HEK293T (cell line): ENCODE data around the gene ZBTB43.

Experiments used
- CTCF ChIA-PET: fragments of 350-600 bp; formaldehyde crosslinking; extraction: SDS; loops from one replicate; lab custom pipeline; 2021; ENCODE audit warnings: antibody characterized with exemption, inconsistent platforms; lab: Yijun Ruan, JAX
- POLR2A ChIA-PET: fragments of 350-600 bp; formaldehyde crosslinking; extraction: SDS; loops from one replicate; lab custom pipeline; 2020; ENCODE audit warnings: antibody characterized with exemption, inconsistent platforms; lab: Yijun Ruan, JAX
- DNase-seq: peaks from one replicate; pipeline ENCODE4 v3.0.0; 2012; ENCODE audit warnings: mixed read lengths; ENCODE audit errors: extremely low spot score
- ARNT ChIP-seq: fragments of 450-650 bp; IDR thresholded peaks from 2 replicates; pipeline ENCODE4 v1.6.1; 2017; ENCODE audit warnings: mild to moderate bottlenecking
- BHLHE40 ChIP-seq: fragments of 450-650 bp; IDR thresholded peaks from 2 replicates; pipeline ENCODE4 v1.6.1; 2016; ENCODE audit warnings: mild to moderate bottlenecking, moderate library complexity, borderline replicate concordance
- CTBP1 ChIP-seq: fragments of 450-650 bp; IDR thresholded peaks from 2 replicates; pipeline ENCODE4 v1.6.1; 2016; ENCODE audit warnings: borderline replicate concordance
- ELF4 ChIP-seq: fragments of 450-650 bp; IDR thresholded peaks from 2 replicates; pipeline ENCODE4 v1.6.1; 2017; ENCODE audit warnings: antibody characterized with exemption
- FOXA1 ChIP-seq: fragments of 450-650 bp; IDR thresholded peaks from 2 replicates; pipeline ENCODE4 v1.6.1; 2016; ENCODE audit warnings: mild to moderate bottlenecking
- FOXK2 ChIP-seq: fragments of 450-650 bp; IDR thresholded peaks from 2 replicates; pipeline ENCODE4 v1.6.1; 2016; ENCODE audit warnings: mild to moderate bottlenecking
- FOXM1 ChIP-seq: fragments of 450-650 bp; IDR thresholded peaks from 2 replicates; pipeline ENCODE4 v1.6.1; 2017; ENCODE audit warnings: mild to moderate bottlenecking, borderline replicate concordance
- HDGF ChIP-seq: fragments of 450-650 bp; IDR thresholded peaks from 2 replicates; pipeline ENCODE4 v1.6.1; 2017; ENCODE audit warnings: antibody characterized with exemption, borderline replicate concordance
- L3MBTL2 ChIP-seq: fragments of 450-650 bp; conservative IDR thresholded peaks from 2 replicates; pipeline ENCODE4 v1.6.1; 2016; ENCODE audit warnings: mild to moderate bottlenecking
- LEF1 ChIP-seq: fragments of 450-650 bp; IDR thresholded peaks from 2 replicates; pipeline ENCODE4 v1.6.1; 2017; ENCODE audit warnings: mild to moderate bottlenecking, borderline replicate concordance
- NFRKB ChIP-seq: fragments of 450-650 bp; IDR thresholded peaks from 2 replicates; pipeline ENCODE4 v1.6.1; 2016; ENCODE audit warnings: mild to moderate bottlenecking, moderate library complexity
- PKNOX1 ChIP-seq: fragments of 450-650 bp; IDR thresholded peaks from 2 replicates; pipeline ENCODE4 v1.6.1; 2016
- SP1 ChIP-seq: fragments of 450-650 bp; IDR thresholded peaks from 2 replicates; pipeline ENCODE4 v1.6.1; 2017
- SUZ12 ChIP-seq: fragments of 450-650 bp; IDR thresholded peaks from 2 replicates; pipeline ENCODE4 v1.6.1; 2016; ENCODE audit warnings: mild to moderate bottlenecking
- TARDBP ChIP-seq: fragments of 450-650 bp; IDR thresholded peaks from 2 replicates; pipeline ENCODE4 v1.6.1; 2016
- ZNF384 ChIP-seq: fragments of 450-650 bp; IDR thresholded peaks from 2 replicates; pipeline ENCODE4 v1.6.1; 2016

Gene ZBTB43

DNA sequence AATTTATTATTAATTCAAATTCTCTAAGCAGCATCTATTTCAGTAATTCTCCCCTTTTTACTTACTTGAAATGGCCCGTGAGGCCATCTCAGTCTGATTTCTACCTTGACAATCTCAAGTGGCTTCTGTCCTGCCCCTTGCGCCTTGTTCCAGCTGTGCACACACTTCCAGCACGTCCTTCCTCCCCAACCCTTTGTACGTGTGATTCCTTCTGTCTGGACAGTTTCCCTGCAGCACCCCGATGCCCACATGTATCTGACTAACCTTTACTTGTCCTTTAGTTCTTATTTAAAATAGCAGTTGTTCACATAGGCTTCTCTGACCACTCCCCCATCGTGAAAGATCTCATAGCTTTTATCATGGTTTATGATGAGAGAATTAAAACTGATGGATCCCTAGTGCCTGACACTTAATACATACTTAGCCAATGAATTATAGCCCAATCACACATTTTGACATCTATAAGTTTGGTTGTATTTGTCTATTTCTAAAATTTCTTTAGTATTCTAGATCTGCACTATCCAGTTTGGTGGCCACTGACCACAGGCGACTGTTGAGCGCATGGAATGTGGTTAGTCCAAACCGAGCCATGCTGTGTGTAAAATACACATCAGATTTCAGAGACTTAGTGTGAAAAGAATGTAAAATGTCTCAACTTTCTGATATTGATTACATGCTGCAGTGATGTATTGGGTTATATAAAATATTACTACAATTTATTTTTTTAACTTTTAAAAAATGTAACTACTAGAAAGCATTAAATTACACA lies 69.9 kb downstream of the ZBTB43 start:
- no peak for TF ChIP-seq ZNF384
- no peak for TF ChIP-seq FOXM1
- no peak for TF ChIP-seq ELF4
- TF ChIP-seq FOXA1: no peak
- TF ChIP-seq BHLHE40: no peak
- ChIA-PET CTCF (no interaction called here), POLR2A (no interaction called here)
- DNase-seq: no peak

DNA sequence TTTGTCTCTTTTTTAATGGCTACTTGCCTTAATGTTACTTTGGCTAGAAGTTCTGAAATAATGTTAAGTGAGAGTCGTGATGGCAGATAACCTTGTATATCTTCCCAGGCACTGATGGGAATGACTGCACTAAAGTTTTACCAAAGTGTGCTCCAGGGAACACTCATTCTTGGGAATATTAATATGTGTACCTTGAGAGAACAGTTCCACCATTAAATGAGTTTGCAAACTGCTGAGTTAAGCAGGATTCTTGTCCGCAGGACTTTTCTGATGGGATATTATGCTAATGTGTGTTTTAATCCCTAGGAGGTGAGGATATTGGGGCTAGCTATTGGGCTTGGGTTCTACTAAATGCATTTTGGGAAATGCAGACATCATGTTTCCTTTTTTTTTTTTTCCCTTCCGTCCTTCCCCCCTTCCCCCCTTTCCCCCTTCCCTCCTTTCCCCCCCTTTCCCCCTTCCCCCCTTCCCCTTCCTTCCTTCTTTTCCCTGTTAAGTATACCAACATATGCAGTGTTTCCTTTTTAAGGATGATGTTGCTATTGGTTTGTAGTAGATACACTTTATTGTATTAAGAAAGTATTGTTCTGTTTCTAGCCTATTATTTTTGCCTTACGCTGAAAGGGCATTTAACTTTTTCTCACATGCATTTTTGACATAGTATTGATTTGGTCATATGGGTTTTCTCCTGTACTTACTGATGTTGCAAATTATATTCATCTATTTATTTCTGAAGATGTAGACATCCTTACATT lies 71.1 kb downstream of the ZBTB43 start:
- no peak for DNase-seq
- ChIA-PET POLR2A (no interaction called here), CTCF (interaction anchor here (0.6 kb wide), 1 partner anchor 1022 kb away, joined by 3 read pairs; no protein-coding TSS in a partner anchor)
- no peak for TF ChIP-seq FOXK2
- TF ChIP-seq FOXM1: no peak
- TF ChIP-seq BHLHE40: no peak
- no peak for TF ChIP-seq FOXA1
- no peak for TF ChIP-seq TARDBP

GRCh38 chr9:126876531-126876930 lies 71.7 kb downstream of the ZBTB43 start:
- POLR2A ChIA-PET: no interaction called here
- no peak for TF ChIP-seq ZNF384
- TF ChIP-seq FOXA1: no peak
- no peak for TF ChIP-seq LEF1
- TF ChIP-seq ARNT: no peak
- TF ChIP-seq HDGF: no peak
- TF ChIP-seq SP1: no peak
- no peak for TF ChIP-seq FOXM1
- TF ChIP-seq L3MBTL2: no peak
- no peak for TF ChIP-seq ELF4
- CTCF ChIA-PET: interaction anchor here (0.6 kb wide), 2 partner anchors 461 to 1022 kb away, joined by 3 to 4 read pairs; no protein-coding TSS in a partner anchor
- no peak for DNase-seq

GRCh38 chr9:126877418-126877817 lies 72.6 kb downstream of the ZBTB43 start:
- CTCF ChIA-PET: no interaction called here
- no peak for TF ChIP-seq SUZ12
- TF ChIP-seq ZNF384: no peak
- TF ChIP-seq SP1: no peak
- no peak for TF ChIP-seq ELF4
- TF ChIP-seq BHLHE40: no peak
- no peak for TF ChIP-seq ARNT
- TF ChIP-seq TARDBP: no peak
- no peak for TF ChIP-seq PKNOX1
- no peak for TF ChIP-seq NFRKB
- no peak for TF ChIP-seq FOXK2
- TF ChIP-seq CTBP1: no peak
- TF ChIP-seq HDGF: no peak
- TF ChIP-seq LEF1: no peak
- no peak for TF ChIP-seq FOXM1
- no peak for TF ChIP-seq FOXA1
- no peak for TF ChIP-seq L3MBTL2
- POLR2A ChIA-PET: no interaction called here

GRCh38 chr9:126879288-126879687 lies 74.4 kb downstream of the ZBTB43 start:
- DNase-seq: no peak
- ChIA-PET CTCF (no interaction called here), POLR2A (no interaction called here)
- TF ChIP-seq ARNT (no peak), SP1 (no peak), HDGF (no peak), FOXK2 (no peak), SUZ12 (no peak), NFRKB (no peak), PKNOX1 (no peak), L3MBTL2 (no peak), ZNF384 (no peak), CTBP1 (no peak), TARDBP (no peak), BHLHE40 (no peak), FOXM1 (no peak)

More at GRCh38 chr9:126877418-126877817, 72.6 kb downstream of the ZBTB43 start:
- DNase-seq: no peak

DNA sequence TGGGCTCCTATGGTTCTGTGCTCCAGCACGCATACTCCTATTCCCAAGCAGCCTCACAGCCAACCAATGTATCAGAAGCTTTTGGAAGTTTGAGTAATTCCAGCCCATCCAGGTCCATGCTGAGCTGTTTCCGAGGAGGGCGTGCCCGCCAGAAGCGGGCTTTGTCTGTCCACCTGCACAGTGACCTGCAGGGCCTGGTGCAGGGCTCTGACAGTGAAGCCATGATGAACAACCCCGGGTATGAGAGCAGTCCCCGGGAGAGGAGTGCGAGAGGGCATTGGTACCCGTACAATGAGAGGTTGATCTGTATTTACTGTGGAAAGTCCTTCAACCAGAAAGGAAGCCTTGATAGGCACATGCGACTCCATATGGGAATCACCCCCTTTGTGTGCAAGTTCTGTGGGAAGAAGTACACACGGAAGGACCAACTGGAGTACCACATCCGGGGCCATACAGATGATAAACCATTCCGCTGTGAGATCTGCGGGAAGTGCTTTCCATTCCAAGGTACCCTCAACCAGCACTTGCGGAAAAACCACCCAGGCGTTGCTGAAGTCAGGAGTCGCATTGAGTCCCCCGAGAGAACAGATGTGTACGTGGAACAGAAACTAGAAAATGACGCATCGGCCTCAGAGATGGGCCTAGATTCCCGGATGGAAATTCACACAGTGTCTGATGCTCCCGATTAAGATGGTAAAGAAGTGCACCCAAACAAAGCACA lies 75.5 kb downstream of the ZBTB43 start:
- DNase-seq: no peak
- ChIA-PET CTCF (no interaction called here), POLR2A (no interaction called here)
- TF ChIP-seq SP1 (no peak), L3MBTL2 (no peak), HDGF (no peak), FOXM1 (no peak), LEF1 (no peak), TARDBP (no peak)

GRCh38 chr9:126880947-126881332 lies 76.1 kb downstream of the ZBTB43 start:
- TF ChIP-seq LEF1 (no peak), PKNOX1 (no peak), BHLHE40 (no peak), HDGF (no peak), ELF4 (no peak), ZNF384 (no peak), CTBP1 (no peak), ARNT (no peak), FOXA1 (no peak), TARDBP (no peak), SP1 (no peak), FOXK2 (no peak), SUZ12 (no peak), FOXM1 (no peak), L3MBTL2 (no peak), NFRKB (no peak)
- ChIA-PET CTCF (no interaction called here), POLR2A (no interaction called here)
- DNase-seq: no peak
